HG02970 (cell line): ENCODE measurements around the gene ITPRIPL2.

ENCODE experiments used
- ATAC-seq: cut with Tn5 transposase; IDR thresholded peaks from one replicate; pipeline ENCODE4 v1.9.1; 2021; ENCODE audit warnings: mild to moderate bottlenecking, moderate library complexity, moderate number of reproducible peaks; ENCODE audit not compliant: unreplicated experiment, low FRiP score

ITPRIPL2 gene

DNA sequence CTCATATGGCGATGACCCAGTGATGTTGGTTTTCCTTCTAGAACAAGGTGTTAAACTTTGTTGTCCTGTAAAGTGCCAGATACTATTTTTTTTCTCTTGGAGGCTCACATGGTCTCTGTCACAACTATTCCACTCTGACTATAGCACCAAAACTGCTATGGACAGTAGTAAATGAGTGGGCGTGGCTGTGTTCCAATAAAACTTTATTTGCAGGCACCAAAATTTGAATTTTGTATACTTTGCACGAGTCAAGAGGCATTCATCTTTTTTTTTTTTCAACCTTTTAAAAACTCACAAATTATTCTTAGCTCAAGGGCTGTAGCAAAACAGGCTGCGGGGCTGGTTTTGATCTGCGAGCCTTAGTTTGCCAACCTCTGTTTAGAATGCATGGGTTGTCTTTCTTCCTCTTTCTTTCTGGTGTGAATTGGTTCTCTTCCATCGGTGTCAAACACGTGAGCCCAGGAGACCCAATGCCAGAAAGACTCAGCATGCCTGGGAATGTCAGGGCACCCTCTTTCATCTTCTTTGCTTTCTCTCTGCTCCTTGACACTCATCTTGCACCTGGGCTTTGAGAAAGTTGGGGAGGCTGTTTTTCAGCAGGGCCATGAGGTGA, 56.4 kb downstream of the ITPRIPL2 start:
- ATAC-seq: no peak
